Stimulated activated CD8-positive, alpha-beta memory T cell treated with anti-CD3 and anti-CD28 coated beads, Interleukin-2, amount 100 ng/mL, for 1 hour (primary cell): ENCODE measurements around the gene EFCAB3.
"Not testable (repeated sequence)": the region's sequence is repeated elsewhere in the genome, so short reads cannot be mapped to it uniquely, and the experiment has no call there.

Experiments used
- DNase-seq, 2 donors: peaks; one replicate each; pipeline ENCODE4 v3.0.0-alpha.2; 2020; ENCODE audit warnings: low read depth in 2 of 2

EFCAB3 gene

DNA sequence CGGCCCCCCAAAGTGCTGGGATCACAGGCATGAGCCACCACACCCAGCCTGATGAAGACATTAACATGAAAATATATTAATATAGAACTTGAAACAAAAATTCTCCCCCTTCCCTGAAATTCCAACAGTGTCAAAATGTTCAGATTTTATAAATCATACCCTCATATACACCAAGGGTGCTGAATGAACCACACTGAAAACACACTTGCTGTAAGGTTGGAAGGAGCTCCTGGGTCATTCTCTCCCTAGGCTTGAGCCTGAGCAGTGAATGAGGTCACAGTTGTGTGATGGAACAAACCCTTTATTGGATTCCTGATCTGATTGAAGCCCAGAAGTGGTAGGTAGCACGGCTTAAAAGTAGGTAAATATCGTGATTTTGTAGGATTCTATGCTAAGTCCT is at the start of gene EFCAB3:
TSS of gene EFCAB3 (plus strand) at position 301 of the 400 bp plus-strand sequence. CDS start 2,427 bp downstream, outside the sequence.
- DNase-seq: no peak

DNA sequence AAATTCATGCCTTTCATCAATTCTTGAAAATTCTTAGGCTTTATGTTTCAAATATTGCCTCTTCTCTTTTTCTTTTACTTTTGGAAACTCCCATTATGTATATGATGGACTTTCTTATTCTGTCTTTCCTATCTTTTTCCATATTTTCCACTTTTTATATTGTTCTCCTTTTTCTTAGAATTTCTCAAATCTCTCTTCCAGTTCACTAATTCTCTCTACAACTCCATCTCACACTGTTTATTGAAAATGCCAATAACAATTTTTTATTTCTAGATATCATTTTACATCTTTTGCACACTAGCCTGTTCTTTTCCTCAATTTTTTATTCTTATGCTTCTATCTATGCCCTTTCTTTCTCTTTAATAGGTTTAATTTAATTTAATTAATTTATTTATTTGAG is 43.8 kb upstream of the EFCAB3 start:
- no peak for DNase-seq

DNA sequence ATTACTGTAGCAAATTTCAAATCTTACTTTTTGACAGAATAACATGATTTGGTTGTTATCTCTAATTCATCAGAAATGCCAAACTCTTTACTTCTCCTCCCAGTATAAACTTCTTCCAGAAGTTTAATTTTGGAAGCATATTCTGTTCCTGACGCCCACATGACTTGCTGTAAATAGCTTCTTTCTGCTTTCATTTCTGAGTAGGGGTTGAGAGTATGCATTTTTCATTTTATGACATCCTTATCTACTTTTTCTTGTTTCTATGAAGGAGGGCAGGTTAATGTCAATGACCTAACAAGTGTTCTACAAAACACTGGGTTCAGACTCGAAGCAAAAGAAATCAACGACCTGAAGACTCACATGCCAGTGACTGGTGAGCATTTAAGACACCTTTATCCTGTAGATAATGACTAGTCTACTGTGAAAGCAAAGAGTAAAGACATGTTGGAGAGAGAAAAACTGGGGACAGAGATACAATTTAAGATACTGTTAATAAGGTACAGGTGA is 36.5 kb upstream of the EFCAB3 start:
- DNase-seq: no peak

DNA sequence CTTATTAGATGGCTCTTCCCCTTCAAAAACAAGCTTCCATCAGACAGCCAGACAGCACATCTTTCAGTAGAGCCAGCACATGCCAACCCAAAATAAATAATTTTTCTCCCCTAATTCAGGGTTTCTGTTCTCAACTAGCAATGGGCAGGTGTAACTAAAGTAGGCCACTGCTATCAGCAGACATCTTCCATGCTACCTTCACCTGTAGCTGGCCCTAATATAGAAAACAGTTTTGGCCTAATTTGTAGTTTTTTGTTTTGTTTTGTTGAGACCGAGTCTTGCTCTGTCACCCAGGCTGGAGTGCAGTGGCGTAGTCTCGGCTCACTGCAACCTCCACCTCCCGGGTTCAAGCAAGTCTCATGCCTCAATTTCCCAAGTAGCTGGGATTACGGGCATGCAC is 29.2 kb upstream of the EFCAB3 start:
- no peak for DNase-seq

DNA sequence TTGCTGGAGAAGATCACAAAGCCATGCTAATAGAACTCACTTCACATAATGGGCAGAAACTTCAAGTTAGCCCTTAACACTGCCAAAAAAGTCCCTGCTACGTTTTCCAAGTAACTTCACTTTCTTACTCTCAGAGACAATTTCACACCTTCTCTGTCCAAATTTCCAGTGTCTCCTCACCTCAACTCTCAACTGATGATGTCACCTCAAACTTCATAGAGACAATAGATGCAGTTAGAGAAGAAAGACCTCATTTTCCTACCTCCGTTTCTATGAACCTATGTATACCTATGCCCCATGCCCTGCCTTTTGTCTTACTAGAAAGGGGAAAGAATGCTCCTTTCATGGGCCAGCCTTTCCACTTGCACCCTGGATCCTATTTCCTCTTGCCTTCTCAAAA is 14.2 kb upstream of the EFCAB3 start:
- no peak for DNase-seq

DNA sequence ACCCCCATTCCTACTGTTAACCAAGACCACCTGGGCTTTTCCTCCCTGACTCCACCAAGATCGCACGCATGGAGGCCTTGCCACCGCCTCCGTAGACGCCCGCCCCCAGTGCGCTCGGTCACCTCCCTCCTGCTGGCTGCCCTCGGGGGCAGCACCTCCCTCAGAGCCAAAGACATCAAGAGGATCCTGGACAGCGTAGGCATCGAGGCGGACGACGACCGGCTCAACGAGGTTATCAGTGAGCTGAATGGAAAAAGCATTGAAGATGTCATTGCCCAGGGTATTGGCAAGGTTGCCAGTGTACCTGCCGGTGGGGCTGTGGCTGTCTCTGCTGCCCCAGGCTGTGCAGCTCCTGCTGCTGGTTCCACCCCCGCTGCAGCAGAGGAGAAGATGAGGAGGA is 1.2 kb downstream of the EFCAB3 start:
- no peak for DNase-seq

DNA sequence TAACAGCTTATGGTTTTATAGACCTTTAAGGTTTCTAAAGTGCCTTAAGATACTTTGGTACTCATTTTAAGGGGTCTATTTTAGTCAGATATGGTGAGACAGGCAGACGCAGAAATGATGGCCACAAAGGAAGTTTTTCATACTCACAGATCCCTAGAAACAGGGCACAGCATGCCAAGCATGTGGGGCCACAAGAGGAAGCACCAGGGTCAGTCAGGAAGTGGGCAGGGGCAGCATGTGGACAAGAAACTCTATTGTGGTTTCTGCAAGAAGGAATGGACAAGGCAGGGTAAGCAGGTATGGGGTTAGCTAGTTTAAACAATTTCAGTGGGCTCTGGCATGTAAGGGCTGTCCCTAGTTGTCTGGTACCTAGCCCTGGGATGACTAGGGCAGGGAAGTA is 8.5 kb downstream of the EFCAB3 start:
- no peak for DNase-seq

DNA sequence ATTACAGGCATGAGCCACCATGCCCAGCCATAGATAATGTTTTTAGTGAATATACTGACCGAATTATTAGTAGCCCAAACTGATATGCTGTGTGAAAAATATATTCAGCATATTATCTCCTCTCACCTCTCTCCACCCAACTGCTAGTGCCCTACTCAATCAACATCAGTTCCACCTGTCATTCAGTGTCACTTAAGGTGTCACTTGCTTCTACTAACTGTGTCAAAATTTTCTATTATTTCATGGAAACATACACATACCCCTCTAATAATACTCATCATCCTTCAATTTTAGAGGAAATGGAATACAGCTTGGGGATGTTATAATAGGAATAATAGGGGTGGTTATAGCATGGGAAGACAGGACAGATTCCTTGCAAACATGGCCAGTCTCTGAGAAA is 12.6 kb downstream of the EFCAB3 start:
- DNase-seq: no peak

DNA sequence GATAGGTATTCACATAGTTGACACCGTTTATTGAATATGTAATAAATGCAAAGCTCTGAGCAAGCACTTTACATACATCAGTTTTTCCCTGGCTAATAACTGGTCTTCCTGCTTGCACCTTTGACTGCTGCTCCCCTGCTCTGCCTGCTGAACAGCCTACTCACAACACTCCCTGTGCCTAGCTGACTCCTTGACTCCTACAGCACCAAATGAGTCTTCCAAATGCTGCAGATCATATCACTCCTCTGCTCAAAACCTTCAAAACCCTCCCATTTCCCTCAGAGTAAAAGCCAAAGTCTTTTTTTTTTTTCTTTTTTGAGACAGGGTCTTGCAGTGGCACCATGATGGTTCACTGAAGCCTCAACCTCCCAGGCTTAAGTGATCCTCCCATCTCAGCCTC is 18.5 kb downstream of the EFCAB3 start:
- DNase-seq: no peak

DNA sequence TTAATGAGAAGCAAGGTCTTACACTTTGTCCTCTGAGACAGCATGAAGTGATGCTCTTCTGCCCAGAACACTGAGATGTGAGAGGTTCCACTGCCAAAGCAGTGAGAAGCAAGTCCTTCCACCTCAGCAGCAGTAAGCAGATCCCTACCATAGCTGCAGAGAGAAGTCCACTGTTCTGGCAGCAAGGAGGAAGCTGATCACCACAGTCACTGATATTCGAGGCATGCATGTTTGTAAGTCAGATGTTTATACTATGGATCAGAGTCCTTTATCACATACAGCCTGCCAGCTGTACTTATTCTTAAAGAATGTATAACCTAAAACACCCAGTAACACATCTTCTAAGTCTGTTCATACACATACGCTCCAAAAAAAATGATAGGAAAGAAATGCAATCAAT is 25.1 kb downstream of the EFCAB3 start:
- DNase-seq: no peak

DNA sequence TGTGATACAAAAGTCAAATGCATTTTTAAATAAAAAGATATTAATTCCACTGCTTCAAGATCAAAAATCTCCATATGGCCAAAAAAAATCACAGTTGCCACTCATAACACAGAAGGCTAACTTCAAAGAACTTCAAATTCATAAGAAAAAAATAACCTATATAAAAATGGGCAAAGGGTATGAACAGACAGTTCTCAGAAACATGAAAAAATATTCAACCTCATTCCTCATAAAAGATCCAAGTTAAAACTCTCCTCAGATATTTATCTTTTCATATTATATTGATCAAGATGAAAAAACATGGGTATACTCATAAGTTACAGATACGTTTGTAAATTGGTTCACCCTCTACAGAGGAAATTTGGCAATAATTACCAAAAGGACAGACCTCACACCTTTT is 32.7 kb downstream of the EFCAB3 start:
- DNase-seq: not testable (repeated sequence)

DNA sequence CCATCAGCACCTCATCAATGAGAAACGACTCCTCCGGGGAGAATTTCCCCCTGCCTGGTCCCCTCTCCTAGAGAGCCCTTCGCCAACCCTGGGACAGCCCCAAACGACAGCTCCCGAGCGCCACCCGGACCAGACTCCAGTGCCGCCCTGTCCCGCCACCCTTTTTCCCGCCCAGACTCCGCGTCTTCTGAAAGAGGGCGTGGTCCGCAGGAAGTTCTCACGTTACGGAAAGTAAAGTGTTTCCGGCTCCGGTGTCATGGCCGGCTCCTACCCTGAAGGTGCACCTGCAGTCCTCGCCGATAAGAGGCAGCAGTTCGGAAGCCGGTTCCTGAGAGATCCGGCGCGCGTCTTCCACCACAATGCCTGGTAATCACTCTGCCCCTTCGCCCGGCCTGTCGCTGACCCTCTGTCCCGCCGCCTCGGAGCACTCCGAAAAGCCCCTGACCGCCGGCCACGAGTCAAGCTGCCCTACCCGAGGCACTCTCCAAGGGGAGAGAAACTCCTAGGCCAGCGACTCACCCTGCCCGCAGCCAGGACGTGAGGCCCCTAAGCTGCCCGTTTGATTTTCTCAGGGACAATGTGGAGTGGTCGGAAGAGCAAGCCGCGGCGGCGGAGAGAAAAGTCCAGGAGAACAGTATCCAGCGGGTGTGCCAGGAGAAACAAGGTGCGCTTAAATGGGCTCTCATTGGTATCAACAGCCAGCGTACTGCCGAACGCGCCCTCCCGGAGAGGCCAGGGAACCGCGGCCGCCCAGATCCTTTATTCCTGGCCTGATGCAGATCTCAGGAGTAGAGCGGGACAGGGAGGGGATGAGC is 43.5 kb downstream of the EFCAB3 start, which contains the start of gene METTL2A:
TSS of gene METTL2A (plus strand) at position 251 of the 815 bp plus-strand sequence. CDS start at position 257, 6 bp downstream.
- DNase-seq: peak; percentile 65 to 68

DNA sequence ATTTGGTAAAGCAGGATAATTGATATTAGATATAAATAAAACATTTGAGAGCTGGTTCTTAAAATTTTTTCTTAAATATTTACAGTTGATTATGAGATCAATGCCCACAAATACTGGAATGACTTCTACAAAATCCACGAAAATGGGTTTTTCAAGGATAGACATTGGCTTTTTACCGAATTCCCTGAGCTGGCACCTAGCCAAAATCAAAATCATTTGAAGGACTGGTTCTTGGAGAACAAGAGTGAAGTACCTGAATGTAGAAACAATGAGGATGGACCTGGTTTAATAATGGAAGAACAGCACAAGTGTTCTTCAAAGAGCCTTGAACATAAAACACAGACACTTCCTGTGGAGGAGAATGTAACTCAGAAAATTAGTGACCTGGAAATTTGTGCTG is 45.9 kb downstream of the EFCAB3 start:
- DNase-seq: not testable (repeated sequence)

DNA sequence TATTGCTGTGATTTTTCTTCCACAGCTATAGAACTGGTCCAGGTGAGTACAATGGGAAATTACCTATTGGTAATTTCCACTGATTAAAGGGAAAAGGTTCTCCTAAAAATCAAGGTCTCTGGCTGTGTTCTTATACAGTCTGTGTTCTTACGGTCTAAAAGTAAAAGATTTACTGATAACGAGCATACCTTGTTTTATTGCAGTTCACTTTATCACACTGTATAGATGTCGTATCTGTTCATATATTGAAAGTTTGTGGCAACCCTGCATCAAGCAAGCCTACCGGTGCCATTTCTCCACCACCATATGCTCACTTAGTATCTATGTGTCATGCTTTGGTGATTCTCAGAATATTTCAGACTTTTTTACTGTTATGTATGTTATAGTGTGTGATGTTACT is 54.9 kb downstream of the EFCAB3 start:
- not testable (repeated sequence) for DNase-seq

DNA sequence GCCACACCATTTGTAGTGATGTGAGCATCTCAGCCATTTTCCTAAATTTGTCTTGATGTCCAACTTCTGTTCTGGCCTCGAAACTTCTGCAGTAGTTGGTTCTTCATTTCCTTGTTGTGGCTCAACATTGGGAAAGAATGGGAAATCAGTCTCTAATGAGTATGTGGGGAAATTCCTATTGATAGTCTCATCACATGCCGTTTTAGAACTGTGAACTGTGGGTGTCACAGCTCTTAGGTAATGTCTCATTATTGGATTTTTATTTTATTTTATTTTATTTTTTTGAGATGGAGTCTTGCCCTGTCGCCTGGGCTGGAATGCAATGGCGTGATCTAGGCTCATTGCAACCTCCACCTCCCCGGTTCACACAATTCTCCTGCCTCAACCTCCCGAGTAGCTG is 60.8 kb downstream of the EFCAB3 start:
- not testable (repeated sequence) for DNase-seq

DNA sequence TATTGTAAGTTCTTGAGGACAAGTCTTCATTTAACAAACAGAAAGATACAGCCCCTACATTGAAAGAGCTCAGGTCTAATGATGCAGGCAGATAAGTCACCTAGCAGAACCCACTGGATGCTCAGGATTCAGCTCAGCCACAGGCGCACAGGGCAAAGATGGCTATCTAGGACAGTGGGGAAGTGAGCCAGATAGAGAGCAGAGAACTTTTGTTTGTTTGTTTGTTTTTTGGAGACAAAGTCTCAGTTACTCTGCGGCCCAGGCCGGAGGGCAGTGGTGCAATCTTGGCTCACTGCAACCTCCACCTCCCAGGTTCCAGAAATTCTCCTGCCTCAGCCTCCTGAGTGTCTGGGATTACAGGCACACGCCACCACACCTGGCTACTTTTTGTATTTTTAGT is 63.7 kb downstream of the EFCAB3 start:
- DNase-seq: no peak

DNA sequence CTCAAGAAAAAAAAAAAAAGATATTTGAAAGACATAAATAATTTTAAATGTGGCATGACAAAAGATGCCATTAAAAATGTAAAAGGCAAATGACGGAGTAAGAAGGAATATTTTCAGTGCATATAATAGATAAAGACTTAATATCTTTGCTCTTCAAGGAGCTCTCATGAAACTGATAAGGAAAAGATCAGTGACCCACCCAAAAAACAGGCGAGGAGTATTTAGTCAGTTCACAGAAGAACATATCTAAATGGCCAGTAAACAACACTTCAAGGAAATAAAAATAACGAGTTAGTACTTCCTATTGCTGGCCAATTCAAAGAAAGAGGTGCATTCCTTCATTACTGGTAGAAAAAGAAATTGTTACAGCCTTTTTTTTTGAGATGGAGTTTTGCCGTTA is 65.4 kb downstream of the EFCAB3 start:
- not testable (repeated sequence) for DNase-seq

DNA sequence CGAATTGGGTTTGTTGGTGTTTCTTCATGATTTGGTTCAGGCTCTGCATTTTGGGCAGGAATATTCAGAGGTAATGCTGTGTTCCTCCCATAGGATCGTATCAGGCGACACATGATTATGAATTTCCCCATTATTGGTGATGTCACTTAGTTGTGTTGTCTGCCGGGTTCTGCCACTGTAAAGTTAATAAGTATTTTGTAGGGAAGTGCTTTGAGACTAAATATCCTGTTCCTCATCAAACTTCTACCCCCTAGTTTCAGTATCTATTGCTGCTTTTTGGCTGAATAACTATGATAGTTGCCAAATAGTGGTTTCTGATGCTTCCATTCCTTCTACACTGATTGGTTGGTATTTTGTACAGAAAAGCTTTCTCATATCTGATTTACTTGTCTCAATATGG is 71.8 kb downstream of the EFCAB3 start:
- DNase-seq: not testable (repeated sequence)

DNA sequence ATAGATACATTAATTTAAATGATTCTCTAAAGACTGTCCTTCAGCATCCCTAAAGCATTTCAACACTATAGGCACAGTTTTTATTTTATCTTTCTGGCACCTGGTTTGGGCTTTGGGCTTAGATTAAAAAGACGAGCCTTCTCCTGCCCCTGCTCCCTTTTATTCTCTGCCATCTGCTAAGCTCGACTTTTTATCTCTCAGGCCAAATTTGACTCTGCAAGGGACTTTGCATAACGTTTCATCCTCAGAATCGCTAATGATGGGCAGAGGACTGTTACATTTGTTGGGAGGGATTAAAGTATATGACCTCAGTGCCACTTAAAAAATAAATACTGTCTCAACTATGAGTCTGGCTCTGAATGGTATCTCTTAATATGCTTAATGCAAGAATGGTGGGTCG is 72.7 kb downstream of the EFCAB3 start:
- not testable (repeated sequence) for DNase-seq

DNA sequence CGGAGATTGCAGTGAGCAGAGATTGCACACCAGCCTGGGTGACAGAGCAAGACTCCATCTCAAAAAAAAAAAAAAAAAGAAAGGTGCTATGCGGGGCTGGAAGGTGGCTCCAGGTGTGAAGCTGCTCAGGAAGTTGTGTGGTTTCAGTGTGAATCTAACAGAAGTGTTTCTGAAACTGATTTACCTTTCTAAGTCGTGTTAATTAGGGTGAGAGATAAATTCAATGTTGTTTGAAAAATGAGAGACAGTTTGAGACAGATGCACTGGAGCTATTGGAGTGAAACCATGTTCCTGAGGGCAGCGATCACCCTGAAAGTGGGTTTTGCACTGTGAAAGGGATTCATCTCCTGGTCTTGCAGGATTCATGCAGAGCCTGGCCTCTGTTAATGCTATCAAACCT is 73.3 kb downstream of the EFCAB3 start:
- not testable (repeated sequence) for DNase-seq

DNA sequence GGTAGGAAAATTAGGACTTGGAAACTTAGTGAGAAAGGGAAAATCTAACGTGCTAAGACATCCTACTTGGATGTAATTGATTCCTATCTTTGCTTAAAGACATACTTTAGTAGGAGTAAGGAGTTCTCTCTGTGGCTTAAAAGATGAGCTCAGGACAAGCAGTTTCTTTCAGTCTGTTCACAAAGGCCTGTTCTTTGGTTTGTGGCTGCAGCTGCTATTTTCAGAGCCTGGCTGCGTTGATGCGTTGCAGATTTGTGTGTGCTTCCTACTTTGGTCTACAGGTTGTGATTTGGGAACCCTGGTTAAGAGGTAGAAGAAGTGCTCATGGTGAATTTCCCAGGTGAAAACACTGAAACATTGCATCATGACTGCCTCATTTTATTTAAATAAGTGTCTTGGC is 73.8 kb downstream of the EFCAB3 start:
- DNase-seq: not testable (repeated sequence)

DNA sequence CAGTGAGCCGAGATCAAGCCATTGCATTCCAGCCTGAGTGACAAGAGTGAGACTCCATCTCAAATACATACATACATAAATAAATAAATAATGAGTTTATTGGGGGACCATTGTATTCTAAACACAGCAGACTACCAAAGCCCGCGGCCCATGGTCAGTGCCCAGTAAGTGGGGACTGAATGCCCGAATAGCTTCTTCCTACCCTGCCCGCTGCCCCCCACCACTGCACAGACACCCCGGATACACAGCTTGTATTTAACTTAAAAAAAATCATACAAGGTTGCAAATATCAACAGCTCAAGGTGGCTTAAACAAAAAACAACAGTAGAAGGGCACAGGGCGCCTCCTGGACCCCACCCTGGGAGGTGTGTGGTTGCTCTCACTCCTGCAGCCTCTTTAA is 75.7 kb downstream of the EFCAB3 start:
- DNase-seq: no peak

DNA sequence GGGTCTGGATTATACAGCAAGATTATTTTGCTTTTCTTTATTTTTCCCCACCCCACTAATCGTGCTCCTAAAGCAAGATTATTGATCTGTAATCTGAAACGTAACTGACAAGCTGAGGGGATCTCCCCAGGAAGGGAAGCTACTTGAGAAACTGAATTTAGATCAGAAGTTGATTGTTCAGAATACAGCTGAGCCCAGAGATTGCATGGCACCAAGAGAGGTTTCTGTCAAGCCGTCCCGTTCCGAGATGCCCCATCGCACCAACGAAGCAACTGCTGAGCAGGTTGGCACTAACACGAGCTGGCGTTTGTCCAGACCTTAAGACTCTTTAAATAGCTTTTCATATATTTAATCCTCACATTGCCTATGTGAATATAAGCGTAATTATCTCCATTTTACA is 78.1 kb downstream of the EFCAB3 start:
- DNase-seq: not testable (repeated sequence)
